ENCODE measurements around the gene CTNNA1. TPM values are rescaled to one million over a fixed set of nuclear protein-coding genes. Genes with fewer than 3 reads are reported as not detected.

Gene CTNNA1
- total RNA-seq, 4 donors from 2014 or later, result 92.6 to 164 (median 114) TPM

GRCh38 chr5:138732466-138732865 lies 20.8 kb upstream of the CTNNA1 start:
- no peaks in the 10 kb centered on the region for H3K9me3 ChIP-seq
- ATAC-seq (no peak), DNase-seq (no peak)
- H3K27ac ChIP-seq, result no peak overlapping the region
- in situ Hi-C loops (cut with MboI; ENCODE audit: low sequenced_read_pairs in 4 of 4), result no loop called here
- H3K4me1 ChIP-seq, result no peaks in the 10 kb centered on the region
- intact Hi-C loops (cut with DNase I; ENCODE audit: low total_unique reads), result no loop called here
- H3K36me3 ChIP-seq, result no peaks in the 10 kb centered on the region
- no peak overlapping the region for H3K4me3 ChIP-seq
- no peaks in the 10 kb centered on the region for H3K27me3 ChIP-seq
- TF ChIP-seq POLR2A (IDR thresholded peaks at IDR 0.05) (no peak), CTCF (IDR thresholded peaks at IDR 0.05 in 4 of 5, conservative IDR thresholded peaks at IDR 0.05 in 1 of 5) (no peak)

GRCh38 chr5:138732933-138733332 lies 20.3 kb upstream of the CTNNA1 start:
- Histone ChIP-seq H3K4me3 (no peak overlapping the region), H3K27ac (no peak overlapping the region), H3K4me1 (no peaks in the 10 kb centered on the region), H3K27me3 (no peaks in the 10 kb centered on the region), H3K9me3 (no peaks in the 10 kb centered on the region), H3K36me3 (no peaks in the 10 kb centered on the region)
- ATAC-seq (no peak), DNase-seq (no peak)
- intact Hi-C loops (cut with DNase I; ENCODE audit: low total_unique reads) (no loop called here), in situ Hi-C loops (cut with MboI; ENCODE audit: low sequenced_read_pairs in 4 of 4) (no loop called here)
- no peak for TF ChIP-seq POLR2A (IDR thresholded peaks at IDR 0.05)
- TF ChIP-seq CTCF (IDR thresholded peaks at IDR 0.05 in 4 of 5, conservative IDR thresholded peaks at IDR 0.05 in 1 of 5), result no peak

GRCh38 chr5:138733509-138733908 lies 19.7 kb upstream of the CTNNA1 start:
- no peaks in the 10 kb centered on the region for H3K4me1 ChIP-seq
- H3K9me3 ChIP-seq, result no peaks in the 10 kb centered on the region
- no peak overlapping the region for H3K27ac ChIP-seq
- no peaks in the 10 kb centered on the region for H3K27me3 ChIP-seq
- TF ChIP-seq POLR2A (IDR thresholded peaks at IDR 0.05) (no peak), CTCF (IDR thresholded peaks at IDR 0.05 in 4 of 5, conservative IDR thresholded peaks at IDR 0.05 in 1 of 5) (no peak)
- no peak for ATAC-seq
- H3K36me3 ChIP-seq, result no peaks in the 10 kb centered on the region
- no peak overlapping the region for H3K4me3 ChIP-seq
- DNase-seq, result no peak
- intact Hi-C loops (cut with DNase I; ENCODE audit: low total_unique reads) (no loop called here), in situ Hi-C loops (cut with MboI; ENCODE audit: low sequenced_read_pairs in 4 of 4) (no loop called here)

- in situ Hi-C loops (cut with MboI; ENCODE audit: low sequenced_read_pairs in 4 of 4) (no loop called here), intact Hi-C loops (cut with DNase I; ENCODE audit: low total_unique reads) (no loop called here)
- ATAC-seq, result no peak
Measured at GRCh38 chr5:138736293-138736692, 16.9 kb upstream of the CTNNA1 start.

More at GRCh38 chr5:138736293-138736692, 16.9 kb upstream of the CTNNA1 start:
- H3K9me3 ChIP-seq, result no peaks in the 10 kb centered on the region
- H3K4me3 ChIP-seq, result no peak overlapping the region
- no peak for TF ChIP-seq CTCF (IDR thresholded peaks at IDR 0.05 in 4 of 5, conservative IDR thresholded peaks at IDR 0.05 in 1 of 5)
- no peak for TF ChIP-seq POLR2A (IDR thresholded peaks at IDR 0.05)
- no peak overlapping the region for H3K27ac ChIP-seq
- H3K27me3 ChIP-seq, result no peaks in the 10 kb centered on the region
- H3K4me1 ChIP-seq, result no peaks in the 10 kb centered on the region
- H3K36me3 ChIP-seq, result no peaks in the 10 kb centered on the region
- DNase-seq, result no peak
